HepG2 (cell line): Measurements from ENCODE around the gene RIIAD1. TPM values are rescaled to one million over a fixed set of nuclear protein-coding genes. Genes with fewer than 3 reads are reported as not detected.

Source experiments
- ATAC-seq: fragments of 200-7000 bp; cut with Tn5 transposase; 3 replicates; pipeline ENCODE4 v1.9.1; 2020; ENCODE audit warnings: mild to moderate bottlenecking, moderate library complexity
- BruUV-seq: library from RNA; stranded (reverse); fragments of 400-500 nt; replicated peaks from 2 replicates; lab custom pipeline; 2021; lab: Mats Ljungman, UMichigan
- CTCF ChIA-PET: fragments of 300-600 bp; formaldehyde crosslinking; extraction: SDS; loops from one replicate; lab custom pipeline; 2021; ENCODE audit warnings: low total read pairs, inconsistent platforms, low intra/inter-chr PET ratio; lab: Yijun Ruan, JAX
- POLR2A ChIA-PET: fragments of 350-600 bp; sonication (Branson Sonifier 250); formaldehyde crosslinking; loops from one replicate; lab custom pipeline; 2020; ENCODE audit warnings: antibody characterized with exemption, inconsistent platforms; lab: Yijun Ruan, JAX
- DNase-seq: peaks from one replicate; pipeline ENCODE4 v3.0.0-alpha.2; 2015; ENCODE audit warnings: low spot score
- FAIRE-seq: peaks from 3 replicates; lab custom pipeline; 2011; peaks lifted over from hg19 to GRCh38; lab: Jason Lieb, UNC
- H2AFZ ChIP-seq: one replicate; pipeline ENCODE4 v1.6.1; 2011; ENCODE audit warnings: low read length, inconsistent platforms
- H3K27ac ChIP-seq: fragments of 300-600 bp; 3 replicates; pipeline ENCODE4 v1.8.0; 2011; ENCODE audit warnings: mixed run types, mild to moderate bottlenecking, mixed read lengths, low read length, inconsistent platforms; ENCODE audit not compliant: insufficient read depth; ENCODE audit errors: extremely low read length
- H3K27me3 ChIP-seq, 2 experiments: fragments of 200-600 bp in 1 of 2; 2 replicates in 1 of 2; 3 replicates in 1 of 2; pipeline versions ENCODE4 v1.6.0 to v1.8.0; 2011; ENCODE audit warnings: low read length in 2 of 2, mild to moderate bottlenecking in 2 of 2, moderate library complexity in 2 of 2, inconsistent platforms in 1 of 2; ENCODE audit not compliant: insufficient read depth in 2 of 2, control insufficient read depth in 1 of 2
- H3K36me3 ChIP-seq, 2 experiments: fragments of 200-600 bp in 1 of 2; replicated peaks in 1 of 2; 2 replicates in 1 of 2; 3 replicates in 1 of 2; pipeline versions ENCODE4 v1.5.1 to v1.8.0; 2011; ENCODE audit warnings: low read length in 2 of 2, inconsistent platforms in 1 of 2; ENCODE audit not compliant: insufficient read depth in 2 of 2, control insufficient read depth in 1 of 2
- H3K4me1 ChIP-seq: 2 replicates; pipeline ENCODE4 v1.5.1; 2012; ENCODE audit warnings: low read length, inconsistent platforms; ENCODE audit not compliant: insufficient read depth
- H3K4me2 ChIP-seq: 2 replicates; pipeline ENCODE4 v1.6.0; 2011; ENCODE audit warnings: low read depth, low read length, inconsistent platforms
- H3K4me3 ChIP-seq, 3 experiments: fragments of 200-600 bp in 1 of 3; sonication (generic), shearing (Covaris generic) in 1 of 3; replicated peaks in 1 of 3; 2 replicates each; pipeline ENCODE4 v1.5.1; 2011 to 2016; ENCODE audit warnings: low read length in 3 of 3, inconsistent platforms in 2 of 3, low read depth in 2 of 3, mild to moderate bottlenecking in 2 of 3, control low read depth in 1 of 3, mixed read lengths in 1 of 3; ENCODE audit not compliant: insufficient read depth in 1 of 3
- H3K79me2 ChIP-seq: one replicate; pipeline ENCODE4 v1.6.1; 2011; ENCODE audit warnings: low read length, inconsistent platforms; ENCODE audit not compliant: insufficient read depth
- H3K9ac ChIP-seq: 2 replicates; pipeline ENCODE4 v1.6.0; 2011; ENCODE audit warnings: mild to moderate bottlenecking, low read depth, low read length, inconsistent platforms; ENCODE audit not compliant: insufficient read depth
- H3K9me3 ChIP-seq: 2 replicates; pipeline ENCODE4 v1.5.1; 2012; ENCODE audit warnings: mild to moderate bottlenecking, low read length
- H4K20me1 ChIP-seq: 2 replicates; pipeline ENCODE4 v1.6.0; 2011; ENCODE audit warnings: inconsistent platforms, mild to moderate bottlenecking, low read length, moderate library complexity; ENCODE audit not compliant: insufficient read depth
- ERF ChIP-seq: IDR thresholded peaks from 2 replicates; pipeline ENCODE4 v1.6.1; 2018; ENCODE audit warnings: missing biosample characterization, missing genetic modification reagents
- PCBP1 ChIP-seq: fragments of 200-400 bp; formaldehyde crosslinking; IDR thresholded peaks from 2 replicates; pipeline ENCODE4 v1.6.1; 2017; ENCODE audit warnings: mild to moderate bottlenecking, low read depth, low read length, borderline replicate concordance
- SALL1 ChIP-seq: sonication (generic); formaldehyde crosslinking; IDR thresholded peaks from 2 replicates; pipeline ENCODE4 v1.8.0; 2022; ENCODE audit warnings: mild to moderate bottlenecking, missing genetic modification reagents
- TOPORS ChIP-seq: sonication (generic); formaldehyde crosslinking; IDR thresholded peaks from 2 replicates; pipeline ENCODE4 v1.8.0; 2023; ENCODE audit warnings: mild to moderate bottlenecking, missing genetic modification reagents
- USF2 ChIP-seq, 2 experiments: sonication (generic) in 1 of 2; formaldehyde crosslinking in 1 of 2; IDR thresholded peaks; 2 replicates each; pipeline versions ENCODE4 v1.5.1 to v1.6.1; 2011 to 2020; ENCODE audit warnings: borderline replicate concordance in 1 of 2, low read depth in 1 of 2, low read length in 1 of 2, mild to moderate bottlenecking in 1 of 2, missing genetic modification reagents in 1 of 2, moderate library complexity in 1 of 2
- ZNF775 ChIP-seq: sonication (generic); formaldehyde crosslinking; IDR thresholded peaks from 2 replicates; pipeline ENCODE4 v1.4.0; 2020; ENCODE audit warnings: missing genetic modification reagents, mild to moderate bottlenecking, moderate library complexity, borderline replicate concordance
- ZNF879 ChIP-seq: sonication (generic); formaldehyde crosslinking; IDR thresholded peaks from 2 replicates; pipeline ENCODE4 v1.8.1; 2023; ENCODE audit warnings: missing genetic modification reagents
- ZSCAN21 ChIP-seq: sonication (generic); formaldehyde crosslinking; IDR thresholded peaks from 2 replicates; pipeline ENCODE4 v1.8.0; 2022; ENCODE audit warnings: mild to moderate bottlenecking, missing genetic modification reagents, moderate library complexity, borderline replicate concordance
- in situ Hi-C: cut with HindIII; loops from 2 replicates; pipeline ENCODE4 v1.10.0; 2017; ENCODE audit warnings: low pct_unique_long_range_greater_than_20kb; ENCODE audit not compliant: extremely low pct_ligation_motif_present
- intact Hi-C: fragments of 100-400 bp; cut with micrococcal nuclease; formaldehyde crosslinking; loops from one replicate; pipeline ENCODE4 v1.10.0; 2022; ENCODE audit not compliant: unreplicated experiment
- polyA plus RNA-seq, 8 experiments: library from polyadenylated mRNA; depleted of rRNA in 3 of 8; stranded (reverse) in 7 of 8; unstranded in 1 of 8; fragments of >200 nt; fragmentation: Illumina TruSeq in 4 of 8; extraction: Trizol in 4 of 8; gene quantifications; 2 replicates each; pipeline versions ENCODE4 v1.2.1 to v1.2.3, GENCODE V29; 2011 to 2016; ENCODE audit warnings: low read depth in 4 of 8, missing spikeins in 1 of 8, mixed read lengths in 1 of 8; ENCODE audit not compliant: insufficient read depth in 1 of 8
- total RNA-seq, 5 experiments: library from RNA; depleted of rRNA; stranded (reverse); fragments of >200 nt; fragmentation: Illumina TruSeq; extraction: Trizol; gene quantifications; 2 replicates each; pipeline ENCODE4 v1.2.3, GENCODE V29; 2016; ENCODE audit warnings: low read depth in 1 of 5

RIIAD1 gene
- total and polyA plus RNA-seq, 2 of the 13 experiments (the other 11 are each of a cell fraction or from before 2014, with no cell fraction given) = not detected

GRCh38 chr1:151759241-151759640, 37.9 kb downstream of the RIIAD1 start:
- no peaks in the 10 kb centered on the region; a peak in 1 of 5 replicates for H3K27me3 ChIP-seq
- TF ChIP-seq ERF = no peak
- no peak for TF ChIP-seq TOPORS (CRISPR knock-in tag)
- TF ChIP-seq SALL1 = no peak
- TF ChIP-seq ZNF879 (CRISPR knock-in tag) = no peak
- no peak for TF ChIP-seq PCBP1
- no peak for TF ChIP-seq ZNF775 (CRISPR knock-in tag)
- TF ChIP-seq ZSCAN21 (CRISPR knock-in tag) = no peak
- TF ChIP-seq USF2 (IDR thresholded peaks at IDR 0.05; ENCODE audit: low read depth, low read length) = no peak
- no peak for TF ChIP-seq USF2 (CRISPR knock-in tag; IDR thresholded peaks at IDR 0.05; ENCODE audit: borderline replicate concordance)
- H3K9me3 ChIP-seq = no peaks in the 10 kb centered on the region
- intact Hi-C loops = no loop called here
- FAIRE-seq (no peak), ATAC-seq (no peak), DNase-seq (no peak)
- H3K4me2 ChIP-seq = no peak overlapping the region
- in situ Hi-C loops = no loop called here
- H4K20me1 ChIP-seq = no peaks in the 10 kb centered on the region
- ChIA-PET POLR2A (no interaction called here), CTCF (no interaction called here)
- no peak overlapping the region for H3K4me3 ChIP-seq
- peaks cover 5% of the 10 kb centered on the region for H3K79me2 ChIP-seq
- H3K9ac ChIP-seq = no peak overlapping the region
- H3K4me1 ChIP-seq = peaks cover 13% of the 10 kb centered on the region
- H3K27ac ChIP-seq = no peak overlapping the region
- no peak overlapping the region for H2AFZ ChIP-seq
- BruUV-seq = no TSS peak
- H3K36me3 ChIP-seq = peaks cover 6 to 41% of the 10 kb centered on the region in 2 experiments
